H4 (cell line): ENCODE measurements around the gene NKX6-2. TPM values are rescaled to one million over a fixed set of nuclear protein-coding genes. Genes with fewer than 3 reads are reported as not detected.
"Not testable (repeated sequence)": the region's sequence is repeated elsewhere in the genome, so short reads cannot be mapped to it uniquely, and the experiment has no call there.

ENCODE experiments used
- DNase-seq: peaks from one replicate; pipeline ENCODE4 v3.0.0-alpha.2; 2015; ENCODE audit warnings: low spot score
- total RNA-seq: library from RNA; depleted of rRNA; stranded (reverse); fragments of >200 nt; shearing (Covaris generic); gene quantifications from 2 replicates; pipeline ENCODE4 v1.2.3, GENCODE V29; 2014

The NKX6-2 gene
- total RNA-seq, 1 experiment from 2014 or later = not detected

DNA sequence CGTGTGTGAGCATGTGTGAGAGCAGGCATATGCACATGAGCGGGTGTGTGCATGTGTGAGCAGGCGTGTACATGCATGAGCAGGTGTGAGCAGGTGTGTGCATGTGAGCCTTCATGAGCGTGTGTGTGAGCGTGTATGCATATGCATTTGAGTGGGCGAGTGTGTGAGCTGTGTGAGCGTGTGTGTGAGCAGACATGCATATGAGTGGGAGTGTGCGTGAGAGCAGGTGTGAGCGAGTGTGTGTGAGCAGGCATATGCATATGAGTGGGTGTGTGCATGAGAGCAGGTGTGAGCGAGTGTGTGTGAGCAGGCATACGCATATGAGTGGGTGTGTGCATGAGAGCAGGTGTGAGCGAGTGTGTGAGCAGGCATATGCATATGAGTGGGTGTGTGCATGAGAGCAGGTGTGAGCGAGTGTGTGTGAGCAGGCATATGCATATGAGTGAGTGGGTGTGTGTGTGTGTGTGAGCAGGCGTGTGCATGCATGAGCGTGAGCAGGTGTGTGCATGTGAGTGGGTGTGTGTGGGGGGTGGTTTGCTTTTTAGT, 30.7 kb downstream of the NKX6-2 start:
- DNase-seq = no peak

DNA sequence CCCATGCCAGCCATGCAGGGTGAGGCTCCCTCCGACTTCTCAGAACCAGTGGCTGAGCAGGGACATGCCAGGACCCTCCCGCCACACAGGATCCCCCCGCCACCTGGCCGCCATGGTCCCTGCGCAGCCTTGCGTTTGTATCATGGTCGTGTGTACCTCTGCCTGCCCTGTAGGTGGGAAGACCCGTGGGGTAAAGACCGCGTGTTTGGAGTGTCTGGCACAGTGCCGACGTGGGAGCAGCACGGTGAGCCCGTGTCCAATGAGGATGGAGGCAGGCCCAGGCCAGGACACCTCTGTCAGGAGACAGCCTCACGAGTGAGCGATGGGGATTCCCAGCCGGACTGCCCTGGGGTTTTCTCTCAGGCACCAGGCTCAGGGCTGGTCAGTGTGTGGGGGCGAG, 31.9 kb downstream of the NKX6-2 start:
- DNase-seq = no peak

DNA sequence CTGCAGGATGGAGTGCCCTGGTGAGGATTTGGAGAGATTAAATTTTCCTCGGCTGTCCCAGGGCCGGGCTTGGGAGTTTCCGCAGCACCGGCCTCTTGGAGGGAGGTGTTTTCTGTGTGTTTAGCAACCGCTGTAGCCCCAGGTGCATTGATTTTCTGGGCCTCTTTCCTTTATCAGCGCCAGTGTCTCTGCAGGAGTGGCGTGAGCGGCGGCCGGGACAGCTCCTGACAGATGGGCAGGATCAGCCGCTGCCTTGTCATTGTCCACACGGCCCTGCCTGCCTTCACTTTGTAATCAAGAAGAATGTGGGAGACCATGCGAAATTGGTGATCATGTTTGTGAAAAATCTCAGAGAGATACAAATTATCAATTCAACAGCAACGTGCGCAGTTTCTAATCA, 32.4 kb downstream of the NKX6-2 start:
- no peak for DNase-seq

DNA sequence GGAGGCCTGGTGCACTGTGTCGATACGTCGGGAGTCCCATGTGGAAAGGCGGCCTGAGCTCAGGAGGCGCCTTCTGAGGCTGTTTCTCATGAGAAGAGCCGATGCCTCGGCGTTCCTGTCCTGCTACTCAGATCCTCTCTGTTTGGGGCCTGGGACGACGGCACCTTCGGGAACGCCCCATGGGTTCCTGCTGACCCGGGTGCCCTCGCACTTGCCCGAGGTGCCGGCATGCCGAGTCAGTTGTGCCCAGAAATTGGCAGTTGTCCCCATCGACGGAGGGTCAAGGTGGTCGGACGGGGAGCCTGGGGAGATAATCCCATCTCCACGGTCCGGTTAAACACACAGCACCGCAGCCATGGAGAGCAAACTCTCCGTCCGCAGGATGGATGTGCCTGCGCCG, 33.0 kb downstream of the NKX6-2 start:
- DNase-seq = no peak

DNA sequence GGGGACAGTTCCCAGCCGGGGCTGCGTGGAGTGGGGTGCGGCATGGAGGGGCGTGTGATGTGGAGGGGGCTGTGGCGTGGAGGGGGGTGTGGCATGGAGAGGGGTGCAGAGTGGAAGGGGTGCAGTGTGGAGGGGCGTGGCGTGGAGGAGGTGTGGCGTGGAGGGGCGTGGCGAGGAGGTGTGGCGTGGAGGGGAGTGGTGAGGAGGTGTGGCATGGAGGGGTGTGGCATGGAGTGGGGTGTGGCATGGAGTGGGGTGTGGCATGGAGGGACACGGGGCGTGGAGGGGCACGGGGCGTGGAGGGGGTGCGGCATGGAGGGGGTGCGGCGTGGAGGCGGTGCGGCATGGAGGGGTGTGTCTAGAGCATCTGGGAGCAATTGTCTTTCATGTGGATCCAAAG, 33.6 kb downstream of the NKX6-2 start:
- no peak for DNase-seq

DNA sequence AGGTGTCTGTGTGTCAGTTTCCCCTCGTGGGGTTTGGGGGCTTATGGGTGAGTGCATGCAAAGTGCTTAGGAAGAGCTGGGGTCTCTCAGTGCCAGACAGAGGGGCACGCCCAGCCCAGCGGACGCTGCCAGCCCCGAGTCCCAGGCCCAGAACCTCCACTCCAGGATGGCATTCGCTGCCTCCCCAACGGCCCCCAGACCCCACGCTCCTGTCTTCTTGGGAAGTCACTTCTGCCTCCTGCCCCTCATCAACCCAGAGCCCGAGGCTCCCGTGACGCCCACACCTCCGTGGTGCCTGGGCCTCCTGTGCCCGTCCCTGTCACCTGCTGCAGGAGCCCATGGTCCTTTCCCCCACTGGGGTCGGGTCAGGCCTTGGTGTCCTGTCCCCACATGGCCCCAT, 35.0 kb downstream of the NKX6-2 start:
- DNase-seq = no peak

DNA sequence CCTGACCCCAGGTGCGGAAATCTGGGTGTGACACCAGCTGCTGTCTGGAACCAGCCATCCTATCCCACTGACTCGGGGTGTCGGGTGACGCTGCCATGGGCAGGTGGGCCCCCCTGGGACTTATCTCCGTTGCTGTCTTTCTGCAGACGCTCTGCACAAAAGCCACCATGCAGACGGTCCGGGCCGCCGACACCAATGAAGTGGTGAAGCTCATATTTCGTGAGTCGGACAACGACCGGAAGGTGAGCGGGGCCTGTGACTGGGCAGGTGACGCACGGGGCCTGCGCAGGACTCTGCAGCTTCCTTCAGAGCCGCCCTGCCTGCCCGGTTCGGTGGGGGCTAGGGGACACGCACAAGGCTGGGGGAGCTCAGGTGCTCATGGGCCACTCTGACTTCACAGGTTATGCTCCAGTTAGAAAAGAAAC, 36.6 kb downstream of the NKX6-2 start:
- no peak for DNase-seq

DNA sequence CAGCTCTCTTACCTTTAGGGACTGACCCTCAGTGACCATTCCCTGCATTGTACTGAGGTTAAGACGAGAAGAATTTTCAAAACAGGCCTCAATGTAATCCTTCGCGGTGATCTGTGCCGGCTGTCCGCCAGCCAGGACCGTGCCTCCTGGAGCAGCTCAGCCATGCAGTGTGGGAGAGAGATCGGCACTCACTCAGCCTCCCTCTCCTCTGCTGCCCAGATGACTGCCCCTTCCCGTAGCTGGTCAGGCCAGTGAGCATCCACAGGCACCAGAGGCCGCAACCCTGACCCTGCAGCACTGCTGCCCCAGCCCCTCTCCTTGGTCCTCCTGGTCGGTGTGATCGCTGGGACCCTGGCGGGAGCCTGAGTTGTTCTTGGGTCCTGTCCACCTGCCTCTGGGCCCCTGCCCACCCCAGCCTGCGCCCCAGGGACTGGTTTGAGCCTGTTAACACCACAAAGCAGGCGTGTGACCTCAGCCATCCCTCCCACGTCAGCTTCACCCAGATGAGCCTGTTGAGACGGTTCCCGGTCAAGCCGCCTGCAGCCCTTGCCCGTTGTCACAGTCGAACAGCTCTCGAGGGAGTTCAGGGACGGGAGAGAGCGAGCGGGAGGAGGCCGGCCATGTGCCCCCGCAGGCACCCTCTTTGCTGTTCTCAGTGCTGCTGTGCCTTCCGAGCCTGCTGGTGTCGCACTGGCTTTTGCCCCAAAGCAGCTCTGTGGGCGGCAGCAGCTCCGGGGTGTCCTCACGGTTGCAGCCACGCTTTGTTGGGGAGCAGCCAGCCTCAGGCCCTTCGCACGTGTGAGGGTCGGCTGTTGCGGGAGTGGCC, 37.2 kb downstream of the NKX6-2 start:
- DNase-seq = no peak

DNA sequence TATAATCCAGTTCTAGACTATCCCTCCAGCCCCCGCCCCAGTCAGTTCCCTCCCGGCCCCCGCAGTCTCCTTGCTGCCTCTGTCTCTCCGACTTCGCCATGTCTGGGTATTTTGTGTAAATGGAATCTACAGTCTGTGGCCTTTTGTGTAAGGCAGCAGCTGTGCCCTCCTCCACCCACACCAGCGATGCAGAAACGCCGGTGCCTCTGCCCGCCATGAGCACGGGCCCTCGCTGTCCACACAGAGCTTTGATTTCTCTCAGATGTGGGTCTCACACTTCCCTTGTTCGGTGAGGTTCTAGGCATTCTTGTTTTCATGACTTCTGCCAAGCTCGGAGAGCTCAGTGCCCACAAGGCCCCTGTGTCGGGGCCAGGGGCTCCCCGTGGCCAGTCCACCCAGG, 37.8 kb downstream of the NKX6-2 start:
- DNase-seq = no peak

DNA sequence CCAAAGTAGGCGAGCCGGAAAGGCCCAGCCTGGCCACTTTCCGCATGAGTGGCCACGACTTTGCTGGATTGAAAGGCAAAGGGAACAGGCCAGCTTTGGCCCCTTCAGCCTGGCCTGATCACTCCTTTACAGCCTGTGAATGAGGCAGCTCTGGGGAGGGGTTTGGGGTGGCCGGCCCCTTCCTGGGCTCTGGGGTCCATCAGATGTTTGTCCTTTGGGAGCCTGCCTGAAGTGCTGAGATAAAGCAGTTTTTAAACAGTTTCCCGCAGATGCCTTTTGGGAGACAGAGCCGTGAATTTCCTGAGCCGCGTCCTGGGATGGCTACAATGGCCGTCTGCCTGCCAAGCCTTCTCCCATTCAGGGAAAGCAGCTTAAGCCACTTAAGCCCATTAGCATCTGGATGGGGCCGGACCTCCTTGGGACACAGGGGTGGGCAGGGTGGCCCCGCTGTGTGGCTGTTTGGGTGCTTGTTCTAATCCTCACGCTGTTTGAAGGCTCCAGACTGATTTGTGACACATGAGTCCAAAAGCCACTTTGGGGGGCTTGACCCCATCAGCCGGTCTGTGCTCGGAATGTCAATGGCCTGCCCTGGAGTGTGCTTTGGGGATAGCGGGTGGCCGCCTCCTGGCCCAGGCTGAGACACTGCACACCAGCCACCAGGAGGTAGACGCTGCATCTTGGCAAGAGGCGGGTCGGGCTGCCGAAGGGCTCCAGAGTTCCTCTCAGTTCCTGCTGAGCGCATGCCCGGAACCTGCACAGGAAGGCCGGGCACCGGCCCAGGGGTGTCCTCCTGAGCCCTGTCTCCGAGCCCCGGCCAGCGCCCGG, 38.9 kb downstream of the NKX6-2 start:
- DNase-seq = no peak

DNA sequence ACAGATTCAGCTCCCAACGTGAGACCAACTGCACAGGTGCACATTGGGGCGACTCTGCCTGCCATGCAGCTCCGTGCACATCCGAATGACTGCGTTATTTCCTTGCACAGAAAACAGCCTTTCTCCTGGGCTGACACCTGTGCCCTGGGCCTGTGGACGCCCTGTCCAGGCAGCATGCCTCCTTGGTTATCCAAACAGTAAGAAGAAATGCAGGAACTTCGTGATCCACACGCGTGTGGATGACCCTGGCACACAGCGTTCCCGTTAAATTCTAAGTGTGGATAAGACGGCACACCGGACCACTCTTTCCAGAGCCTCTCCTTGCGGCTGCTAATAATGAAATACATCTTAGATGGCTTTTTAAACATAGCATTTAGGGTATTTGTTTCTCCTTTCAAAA, 39.6 kb downstream of the NKX6-2 start:
- DNase-seq = no peak

DNA sequence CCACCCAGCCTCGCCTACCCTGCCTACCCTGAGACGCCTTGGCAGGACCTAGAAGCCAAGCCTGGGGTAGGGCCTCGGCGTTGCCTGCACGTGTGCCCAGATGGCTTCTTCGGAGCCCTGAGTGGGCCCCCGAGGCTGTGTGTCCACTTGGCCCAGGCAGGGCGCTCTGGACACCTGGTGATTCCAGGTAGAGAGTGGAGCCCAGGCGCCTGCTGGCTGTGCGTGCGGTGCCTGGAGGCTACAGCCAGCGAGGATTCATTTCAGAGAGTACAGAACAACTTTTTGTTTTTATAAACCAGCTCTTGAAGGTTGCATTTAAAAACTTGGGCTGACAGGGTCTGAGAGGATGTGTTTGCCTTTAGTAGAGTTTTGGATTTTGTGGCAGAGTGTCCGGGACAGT, 40.0 kb downstream of the NKX6-2 start:
- DNase-seq = no peak

DNA sequence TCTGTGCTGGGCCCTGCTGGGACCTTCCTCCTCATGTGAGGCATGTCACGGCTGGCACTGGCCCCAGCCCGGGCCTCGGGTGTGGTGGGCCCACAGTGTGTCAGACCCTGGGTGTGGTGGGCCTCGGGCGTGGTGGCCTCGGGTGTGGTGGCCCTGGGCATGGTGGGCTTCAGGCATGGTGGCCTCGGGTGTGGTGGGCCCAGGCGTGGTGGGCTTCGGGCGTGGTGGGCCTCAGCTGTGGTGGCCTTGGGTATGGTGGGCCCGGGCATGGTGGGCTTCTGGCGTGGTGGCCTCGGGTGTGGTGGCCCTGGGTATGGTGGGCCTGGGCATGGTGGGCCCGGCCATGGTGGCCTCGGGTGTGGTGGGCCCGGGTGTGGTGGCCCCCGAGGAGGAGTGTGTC, 40.4 kb downstream of the NKX6-2 start:
- DNase-seq = no peak

DNA sequence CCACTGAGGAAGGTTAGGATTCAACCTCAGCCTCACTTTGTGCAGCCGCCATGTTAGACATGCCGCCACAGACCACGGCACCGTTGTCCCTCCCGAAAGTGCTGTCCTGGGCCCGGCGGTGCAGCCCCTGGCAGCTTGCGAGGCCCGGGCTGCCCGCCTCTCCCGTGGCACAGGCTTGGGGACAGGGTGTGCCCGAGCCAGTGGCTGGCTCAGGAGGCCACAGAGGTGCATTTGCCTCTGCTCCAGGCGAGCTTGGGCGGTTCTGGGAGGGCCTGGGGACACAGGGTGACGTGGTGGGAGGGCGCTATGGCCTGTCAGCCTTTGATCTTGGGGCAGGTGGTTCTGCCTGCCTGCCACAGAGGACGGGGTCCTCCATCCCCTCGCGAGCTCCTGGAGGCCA, 41.1 kb downstream of the NKX6-2 start:
- DNase-seq = no peak

DNA sequence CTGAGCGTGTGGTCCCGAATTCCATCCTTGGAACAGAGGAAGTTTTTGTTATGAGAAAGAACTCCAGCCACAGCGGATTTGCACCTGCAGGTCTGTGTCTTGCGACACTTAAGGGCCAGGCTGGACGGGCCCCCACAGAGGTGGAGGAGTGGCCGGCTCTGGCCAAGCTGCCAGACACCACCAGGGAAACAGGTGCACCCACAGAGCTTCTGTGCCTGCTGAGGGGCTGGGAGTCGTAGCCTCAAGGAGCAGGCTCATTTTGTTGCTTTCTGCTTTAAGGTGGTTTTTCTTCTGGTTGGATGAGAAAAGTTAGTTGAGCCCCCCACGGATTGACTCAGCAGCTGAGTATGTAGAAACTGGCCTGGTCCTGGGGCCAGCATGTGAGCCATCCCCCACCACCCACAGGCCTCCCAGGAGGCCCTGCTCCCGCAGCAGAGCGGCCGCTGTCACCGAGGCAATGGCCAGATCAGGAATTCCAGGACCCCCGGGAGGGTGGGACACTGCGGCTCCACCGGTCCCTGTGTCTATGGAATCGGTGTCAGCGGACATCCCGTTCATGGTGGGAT, 41.9 kb downstream of the NKX6-2 start:
- DNase-seq = no peak

DNA sequence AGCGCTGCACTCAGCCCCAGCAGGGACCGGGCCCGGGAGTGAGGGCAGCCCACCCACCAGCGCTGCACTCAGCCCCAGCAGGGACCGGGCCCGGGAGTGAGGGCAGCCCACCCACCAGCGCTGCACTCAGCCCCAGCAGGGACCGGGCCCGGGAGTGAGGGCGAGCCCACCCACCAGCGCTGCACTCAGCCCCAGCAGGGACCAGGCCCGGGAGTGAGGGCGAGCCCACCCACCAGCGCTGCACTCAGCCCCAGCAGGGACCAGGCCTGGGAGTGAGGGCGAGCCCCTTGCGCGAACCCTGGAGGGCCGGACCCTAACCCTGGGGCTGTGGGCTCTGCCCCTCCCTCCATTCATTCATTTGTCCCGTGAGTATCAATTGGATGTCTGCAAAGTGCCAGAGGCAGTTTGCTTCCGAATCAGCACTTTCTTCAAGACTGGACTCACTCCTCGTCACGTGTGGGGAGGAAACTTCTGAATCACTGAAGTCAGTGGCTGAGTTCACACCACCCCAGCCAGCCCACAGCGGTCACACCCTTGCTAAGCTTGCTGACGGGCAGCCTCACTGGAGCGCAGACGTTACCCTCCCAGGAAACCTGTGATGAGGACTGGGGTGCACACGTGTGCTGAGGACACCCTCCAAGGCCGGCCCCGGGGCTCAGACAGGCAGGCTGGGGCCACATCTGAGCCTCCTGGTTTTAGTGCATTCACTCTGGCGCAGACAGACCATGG, 42.6 kb downstream of the NKX6-2 start:
- not testable (repeated sequence) for DNase-seq

DNA sequence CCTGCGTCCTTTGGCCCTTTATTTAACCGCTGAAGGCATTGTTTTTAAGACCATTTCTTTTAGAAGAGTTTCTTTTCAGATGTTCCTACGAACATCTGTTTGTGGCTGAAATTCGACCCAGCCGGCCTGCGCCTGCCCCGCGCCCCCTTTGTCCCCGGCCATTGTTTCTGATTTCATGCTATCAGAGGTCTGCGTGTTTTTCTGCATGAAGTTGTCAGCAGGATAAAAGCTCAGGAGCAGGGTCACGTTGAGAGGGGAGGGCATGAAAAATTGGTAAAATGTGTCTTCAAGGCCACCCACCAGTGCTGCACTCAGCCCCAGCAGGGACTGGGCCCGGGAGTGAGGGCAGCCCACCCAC, 43.1 kb downstream of the NKX6-2 start:
- no peak for DNase-seq

DNA sequence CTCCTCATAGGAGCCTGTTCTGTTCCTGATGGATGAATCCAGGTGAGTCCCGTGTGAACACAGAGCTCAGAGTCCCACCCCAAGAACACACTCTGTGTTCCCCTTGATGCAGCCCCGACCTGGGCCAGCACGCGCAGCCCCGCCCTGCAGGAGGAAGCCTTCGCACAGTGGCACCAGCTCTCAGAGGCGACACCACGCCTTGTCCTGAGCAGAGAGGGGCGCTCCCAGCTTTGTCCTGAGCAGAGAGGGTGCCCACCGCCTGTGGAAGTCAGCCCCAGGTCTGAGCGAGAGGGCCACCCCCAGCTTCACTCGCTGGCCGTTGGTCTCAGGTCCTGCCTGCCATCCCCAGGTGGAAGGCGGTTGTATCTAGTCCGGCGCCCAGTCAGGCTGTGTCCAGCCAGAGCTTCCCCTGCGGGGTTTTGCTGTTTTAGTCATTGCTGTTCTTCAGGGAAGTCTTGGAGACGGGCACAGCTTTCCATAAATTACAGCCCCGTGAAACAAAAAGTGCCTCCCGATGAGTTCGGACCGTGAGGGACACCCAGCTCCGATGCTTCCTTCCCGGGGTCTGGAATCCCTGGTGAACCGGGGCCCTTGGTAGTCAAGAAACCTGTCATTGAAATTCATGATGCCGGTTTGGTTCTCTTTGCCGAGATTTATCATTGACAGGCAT, 43.6 kb downstream of the NKX6-2 start:
- DNase-seq = no peak

DNA sequence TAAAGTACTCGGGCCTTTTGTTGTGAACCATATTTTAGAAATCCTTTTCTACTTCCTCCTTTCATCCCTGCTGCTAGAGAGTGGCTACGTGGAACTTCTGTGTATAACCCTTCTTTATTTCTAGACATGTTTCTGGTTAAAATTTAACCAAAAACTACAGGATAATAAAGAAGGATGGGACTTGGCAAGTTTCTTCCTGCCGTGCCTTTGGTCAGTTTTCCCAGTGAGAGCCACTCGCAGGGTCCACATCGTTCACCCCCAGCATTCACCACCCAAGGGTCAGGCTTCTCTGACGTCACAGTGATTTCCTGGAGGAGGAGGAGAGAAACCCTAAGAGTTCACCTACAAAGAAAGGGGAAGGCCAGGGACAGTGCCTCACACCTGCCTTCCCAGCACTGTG, 45.4 kb downstream of the NKX6-2 start:
- DNase-seq = no peak

DNA sequence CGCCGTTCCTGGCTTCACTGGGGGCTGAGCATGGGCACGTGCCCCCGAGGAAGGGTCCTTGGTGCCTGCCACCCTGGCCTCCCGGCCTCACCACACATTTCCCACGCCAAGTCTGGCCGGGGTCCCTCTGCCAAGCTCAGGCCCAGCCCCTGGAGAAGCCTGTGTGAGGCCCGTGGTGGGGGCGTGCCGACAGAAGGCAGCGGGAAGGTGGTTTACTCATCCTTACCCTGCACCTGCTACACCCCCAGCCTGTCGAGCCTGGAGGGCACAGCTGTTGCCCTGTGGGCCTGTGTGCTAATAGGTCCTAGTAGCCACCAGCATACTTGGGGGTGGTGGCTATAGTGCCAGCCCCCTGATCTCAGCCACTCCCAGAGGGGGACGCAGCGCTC, 46.7 kb downstream of the NKX6-2 start:
- DNase-seq = no peak

DNA sequence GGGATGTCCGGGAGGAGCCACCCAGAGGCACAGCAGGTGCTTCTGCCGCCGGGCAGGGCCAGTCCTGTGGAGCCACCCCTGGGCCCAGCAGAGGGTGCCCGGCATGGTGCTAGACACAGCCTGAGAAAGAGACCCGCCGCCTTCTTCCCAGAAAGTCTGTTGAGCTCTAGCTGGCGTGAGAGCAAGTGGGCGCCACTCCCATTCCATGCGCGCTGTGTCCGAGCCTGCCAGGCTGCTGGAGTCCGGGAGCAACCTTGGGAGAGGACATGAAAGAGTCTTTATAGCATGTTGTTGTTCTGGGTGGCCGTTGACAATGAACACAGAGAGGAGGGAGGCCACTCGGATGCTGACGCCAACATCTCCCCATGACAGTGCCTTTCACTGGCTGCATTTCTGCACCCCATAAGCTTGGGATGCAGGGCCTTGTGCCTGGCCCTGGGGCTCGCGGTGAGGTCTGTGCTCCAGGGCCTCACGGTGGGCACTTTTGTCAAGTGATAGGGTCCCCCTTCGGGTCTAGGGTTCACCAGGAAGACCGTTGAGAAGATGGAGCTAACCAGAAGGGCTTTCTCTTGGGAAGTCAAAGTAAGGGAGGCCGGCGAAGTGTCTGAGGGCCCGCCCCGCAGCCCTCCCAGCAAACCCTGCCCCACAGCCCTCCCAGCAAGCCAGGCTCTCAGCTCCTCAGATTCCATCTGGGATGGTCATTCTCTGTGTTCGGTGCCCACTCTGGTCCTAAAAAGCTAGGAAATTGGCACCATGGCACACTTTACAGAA, 47.3 kb downstream of the NKX6-2 start:
- DNase-seq = no peak
